Measurements from ENCODE around the gene COA1. TPM values are rescaled to one million over a fixed set of nuclear protein-coding genes. Genes with fewer than 3 reads are reported as not detected.
A peak's percentile ranks its signal among the peaks of the same experiment; 100 is the strongest.

COA1 gene
- total and polyA plus RNA-seq, 9 of the 15 experiments (the other 6 are each of a cell fraction or from before 2014, with no cell fraction given) = 98.9 to 463 (median 181) TPM

DNA sequence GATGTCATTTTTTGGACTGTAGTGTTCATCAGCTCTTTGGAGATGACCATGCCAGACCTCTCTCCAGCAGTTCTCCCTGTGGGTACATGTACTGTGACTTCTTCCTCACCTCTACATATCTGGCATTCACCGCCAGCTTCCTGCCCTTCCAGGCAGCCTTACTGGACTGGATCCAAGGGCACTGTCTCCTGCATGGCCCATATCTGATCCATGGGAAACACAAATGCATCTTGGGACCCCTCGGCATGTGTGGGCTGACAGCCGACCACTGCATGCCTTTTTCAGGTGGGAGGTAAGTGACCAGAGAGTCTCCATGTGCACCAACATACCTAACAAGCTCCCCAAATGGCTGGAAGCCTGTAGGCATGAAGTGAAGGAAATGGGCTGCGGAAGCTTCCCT lies 25.3 kb upstream of the COA1 start:
- no peak overlapping the region for H3K4me2 ChIP-seq (ENCODE audit: insufficient read depth, low read length)
- 84% methylated on average over 4 of the region's 4 CpGs for WGBS (ENCODE audit: insufficient coverage, low coverage, missing lambda C conversion rate)
- H3K4me3 ChIP-seq = no peak overlapping the region
- H3K9me3 ChIP-seq (replicated peaks; ENCODE audit: control insufficient read depth, insufficient read depth, low read depth, low read length) = no peaks in the 10 kb centered on the region
- peak overlapping the region in 1 of 2 experiments; percentile 37; a peak in 1 of 4 replicates for H3K9ac ChIP-seq (ENCODE audit: insufficient read depth in 1 of 2, low read depth in 2 of 2, low read length in 2 of 2)
- no peaks in the 10 kb centered on the region for H3K9me1 ChIP-seq (ENCODE audit: control insufficient read depth, insufficient read depth, low read length)
- in situ Hi-C loops (cut with MboI) (no loop called here), intact Hi-C loops (cut with micrococcal nuclease) (no loop called here)
- H2AFZ ChIP-seq (ENCODE audit: low read depth, low read length) = peak overlapping the region; percentile 51; the same call in 1 of the 2 replicates
- no TSS peak for BruUV-seq (replicated peaks)
- TF ChIP-seq YY1 (IDR thresholded peaks at IDR 0.05; ENCODE audit: borderline replicate concordance in 1 of 3, control insufficient read depth in 1 of 3, extremely low read depth in 1 of 3, insufficient read depth in 3 of 3, insufficient read length in 1 of 3, insufficient replicate concordance in 2 of 3, low read depth in 1 of 3, low read length in 2 of 3) (no peak), ZNF217 (CRISPR knock-in tag; IDR thresholded peaks at IDR 0.05) (no peak), NFE2L1 (tag; IDR thresholded peaks at IDR 0.05; ENCODE audit: borderline replicate concordance, low read depth) (no peak), SMARCA5 (IDR thresholded peaks at IDR 0.05) (no peak), SIN3B (IDR thresholded peaks at IDR 0.05; ENCODE audit: low read depth) (no peak), PHF20 (IDR thresholded peaks at IDR 0.05; ENCODE audit: partially characterized antibody) (no peak), GTF2A2 (tag; IDR thresholded peaks at IDR 0.05) (no peak), BHLHE40 (IDR thresholded peaks at IDR 0.05; ENCODE audit: low read length) (no peak), NFIC (IDR thresholded peaks at IDR 0.05) (no peak), PURB (CRISPR knock-in tag; IDR thresholded peaks at IDR 0.05; ENCODE audit: low read depth) (no peak), POU5F1 (IDR thresholded peaks at IDR 0.05; ENCODE audit: borderline replicate concordance, low read depth, low read length, partially characterized antibody) (no peak), ZNF77 (CRISPR knock-in tag; IDR thresholded peaks at IDR 0.05) (no peak), TEAD1 (CRISPR knock-in tag; IDR thresholded peaks at IDR 0.05) (no peak), SRF (CRISPR knock-in tag; IDR thresholded peaks at IDR 0.05) (no peak), RBM39 (optimal IDR thresholded peaks at IDR 0.05; ENCODE audit: low read depth, low read length) (no peak), TAF7 (tag; IDR thresholded peaks at IDR 0.05) (no peak), SMARCE1 (IDR thresholded peaks at IDR 0.05) (no peak)
- TF ChIP-seq, protein P1, sequence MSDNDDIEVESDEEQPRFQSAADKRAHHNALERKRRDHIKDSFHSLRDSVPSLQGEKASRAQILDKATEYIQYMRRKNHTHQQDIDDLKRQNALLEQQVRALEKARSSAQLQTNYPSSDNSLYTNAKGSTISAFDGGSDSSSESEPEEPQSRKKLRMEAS (CRISPR knock-in tag; IDR thresholded peaks at IDR 0.05) = no peak
- DNase-seq (ENCODE audit: extremely low read depth in 1 of 4, low spot score in 3 of 4) = no peak
- H4K20me1 ChIP-seq (replicated peaks; ENCODE audit: control insufficient read depth, insufficient read depth, low read length) = no peaks in the 10 kb centered on the region
- CTCF ChIA-PET (ENCODE audit: low intra/inter-chr PET ratio) = no interaction called here
- peak; percentile 26 for FAIRE-seq
- H3K79me2 ChIP-seq (ENCODE audit: control insufficient read depth, insufficient read depth, low read length) = peaks cover 9% of the 10 kb centered on the region
- POLR2A ChIA-PET = interaction anchor here (1.0 kb wide), 1 partner anchor 25 kb away, joined by 4 read pairs; the partner anchor contains the start of gene COA1
- no peaks in the 10 kb centered on the region for H3K36me3 ChIP-seq (ENCODE audit: control insufficient read depth, insufficient read depth, low read length)
- no peak for ATAC-seq
- H3K4me1 ChIP-seq (replicated peaks in 1 of 2; ENCODE audit: control insufficient read depth in 2 of 2, insufficient read depth in 2 of 2, low read length in 2 of 2) = peaks cover 51 to 52% of the 10 kb centered on the region in 2 experiments
- no peaks in the 10 kb centered on the region for H3K27me3 ChIP-seq (ENCODE audit: control insufficient read depth in 2 of 2, insufficient read depth in 2 of 2, low read length in 2 of 2)
- H3K27ac ChIP-seq (ENCODE audit: extremely low read depth, low read depth, low read length) = no peak overlapping the region
